ENCODE results near the gene MCU. TPM values are rescaled to one million over a fixed set of nuclear protein-coding genes. Genes with fewer than 3 reads are reported as not detected.

MCU gene
- total RNA-seq, 1 experiment from 2014 or later, result 26.8 TPM

DNA sequence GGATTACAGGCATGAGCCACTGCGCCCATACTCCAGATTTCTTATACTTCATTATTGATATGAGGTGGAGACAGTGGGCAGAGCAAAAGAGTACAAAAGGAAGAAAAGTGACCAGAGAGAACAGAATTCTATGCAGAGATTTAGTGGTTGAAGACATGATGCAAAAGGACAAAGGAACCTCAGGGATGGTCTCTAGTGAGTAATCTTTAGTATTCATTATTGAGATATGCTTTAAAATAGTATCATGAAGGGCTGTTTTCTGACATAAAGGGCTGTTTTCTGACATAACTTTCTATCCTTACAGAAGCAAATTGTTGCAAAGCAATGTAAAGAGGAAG is 120.4 kb downstream of the MCU start:
- ATAC-seq (peak; percentile 49), DNase-seq (ENCODE audit: low read depth, low spot score) (no peak)
- no peaks in the 10 kb centered on the region for H3K79me2 ChIP-seq (ENCODE audit: insufficient read depth, low read length)
- H3K4me3 ChIP-seq (replicated peaks in 1 of 2; ENCODE audit: low read depth in 1 of 2, low read length in 2 of 2), result peak overlapping the region in 1 of 2 experiments; percentile 19; a peak in 2 of 4 replicates
- RAD21 ChIA-PET (ENCODE audit: low non-redundant PET in 1 of 2, low total read pairs in 2 of 2, uncharacterized antibody in 2 of 2, unreplicated experiment in 2 of 2), result no interaction called here
- H3K4me2 ChIP-seq (ENCODE audit: low read length), result peak overlapping the region; percentile 57
- intact Hi-C loops (cut with micrococcal nuclease), result no loop called here
- no peaks in the 10 kb centered on the region for H3K9me2 ChIP-seq (ENCODE audit: insufficient read depth)
- H3K36me3 ChIP-seq (ENCODE audit: control insufficient read depth in 1 of 2, insufficient read depth in 2 of 2, low read length in 2 of 2), result no peaks in the 10 kb centered on the region
- H2AFZ ChIP-seq (ENCODE audit: low read depth, low read length, poor library complexity, severe bottlenecking), result no peak overlapping the region
- CTCF ChIA-PET, result interaction anchor here (1.1 kb wide), 1 partner anchor 21 kb away, joined by 3 read pairs; no protein-coding TSS in a partner anchor
- H3K4me1 ChIP-seq (ENCODE audit: control insufficient read depth in 1 of 2, insufficient read depth in 2 of 2, low read length in 2 of 2), result peaks cover 11 to 21% of the 10 kb centered on the region in 2 experiments
- no TSS peak for BruUV-seq (replicated peaks)
- POLR2A ChIA-PET, result no interaction called here
- no peak overlapping the region; the same call in 1 of the 2 replicates for H3K27ac ChIP-seq (ENCODE audit: low read depth, low read length)
- peak overlapping the region; percentile 9; the same call in 1 of the 2 replicates for H3K9ac ChIP-seq (ENCODE audit: low read length)
- H4K20me1 ChIP-seq (ENCODE audit: insufficient read depth), result peaks cover 4% of the 10 kb centered on the region; the same call in 1 of the 2 replicates
- no peaks in the 10 kb centered on the region for H3K9me3 ChIP-seq (ENCODE audit: control insufficient read depth in 1 of 2, insufficient read depth in 1 of 2, low read depth in 1 of 2, low read length in 2 of 2)
- TF ChIP-seq EZH2phosphoT487 (IDR thresholded peaks at IDR 0.05; ENCODE audit: borderline replicate concordance) (no peak), EGR1 (IDR thresholded peaks at IDR 0.05; ENCODE audit: low read depth) (no peak), POLR2AphosphoS5 (IDR thresholded peaks at IDR 0.05; ENCODE audit: low read depth, low read length) (no peak), FOSL1 (IDR thresholded peaks at IDR 0.05; ENCODE audit: low read depth) (no peak), SIN3A (IDR thresholded peaks at IDR 0.05; ENCODE audit: low read depth) (no peak), TCF7L2 (IDR thresholded peaks at IDR 0.05; ENCODE audit: borderline replicate concordance, extremely low read depth, insufficient read depth, insufficient read length) (no peak), CBX3 (IDR thresholded peaks at IDR 0.05; ENCODE audit: low read depth) (no peak), EZH2 (IDR thresholded peaks at IDR 0.05) (no peak), RAD21 (IDR thresholded peaks at IDR 0.05; ENCODE audit: low read depth) (no peak), YY1 (IDR thresholded peaks at IDR 0.05; ENCODE audit: extremely low read depth, insufficient replicate concordance, low read depth, low read length) (no peak), ZNF274 (IDR thresholded peaks at IDR 0.05; ENCODE audit: low read depth, low read length) (no peak), SRF (IDR thresholded peaks at IDR 0.05; ENCODE audit: low read depth) (no peak), POLR2A (IDR thresholded peaks at IDR 0.05; ENCODE audit: borderline replicate concordance, extremely low read depth, insufficient read depth, insufficient read length) (no peak), ZFX (IDR thresholded peaks at IDR 0.05) (no peak)
- TF ChIP-seq, protein P1, sequence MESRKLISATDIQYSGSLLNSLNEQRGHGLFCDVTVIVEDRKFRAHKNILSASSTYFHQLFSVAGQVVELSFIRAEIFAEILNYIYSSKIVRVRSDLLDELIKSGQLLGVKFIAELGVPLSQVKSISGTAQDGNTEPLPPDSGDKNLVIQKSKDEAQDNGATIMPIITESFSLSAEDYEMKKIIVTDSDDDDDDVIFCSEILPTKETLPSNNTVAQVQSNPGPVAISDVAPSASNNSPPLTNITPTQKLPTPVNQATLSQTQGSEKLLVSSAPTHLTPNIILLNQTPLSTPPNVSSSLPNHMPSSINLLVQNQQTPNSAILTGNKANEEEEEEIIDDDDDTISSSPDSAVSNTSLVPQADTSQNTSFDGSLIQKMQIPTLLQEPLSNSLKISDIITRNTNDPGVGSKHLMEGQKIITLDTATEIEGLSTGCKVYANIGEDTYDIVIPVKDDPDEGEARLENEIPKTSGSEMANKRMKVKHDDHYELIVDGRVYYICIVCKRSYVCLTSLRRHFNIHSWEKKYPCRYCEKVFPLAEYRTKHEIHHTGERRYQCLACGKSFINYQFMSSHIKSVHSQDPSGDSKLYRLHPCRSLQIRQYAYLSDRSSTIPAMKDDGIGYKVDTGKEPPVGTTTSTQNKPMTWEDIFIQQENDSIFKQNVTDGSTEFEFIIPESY (IDR thresholded peaks at IDR 0.05; ENCODE audit: extremely low read depth, insufficient replicate concordance, low read length), result no peak
- TF ChIP-seq, protein P2, sequence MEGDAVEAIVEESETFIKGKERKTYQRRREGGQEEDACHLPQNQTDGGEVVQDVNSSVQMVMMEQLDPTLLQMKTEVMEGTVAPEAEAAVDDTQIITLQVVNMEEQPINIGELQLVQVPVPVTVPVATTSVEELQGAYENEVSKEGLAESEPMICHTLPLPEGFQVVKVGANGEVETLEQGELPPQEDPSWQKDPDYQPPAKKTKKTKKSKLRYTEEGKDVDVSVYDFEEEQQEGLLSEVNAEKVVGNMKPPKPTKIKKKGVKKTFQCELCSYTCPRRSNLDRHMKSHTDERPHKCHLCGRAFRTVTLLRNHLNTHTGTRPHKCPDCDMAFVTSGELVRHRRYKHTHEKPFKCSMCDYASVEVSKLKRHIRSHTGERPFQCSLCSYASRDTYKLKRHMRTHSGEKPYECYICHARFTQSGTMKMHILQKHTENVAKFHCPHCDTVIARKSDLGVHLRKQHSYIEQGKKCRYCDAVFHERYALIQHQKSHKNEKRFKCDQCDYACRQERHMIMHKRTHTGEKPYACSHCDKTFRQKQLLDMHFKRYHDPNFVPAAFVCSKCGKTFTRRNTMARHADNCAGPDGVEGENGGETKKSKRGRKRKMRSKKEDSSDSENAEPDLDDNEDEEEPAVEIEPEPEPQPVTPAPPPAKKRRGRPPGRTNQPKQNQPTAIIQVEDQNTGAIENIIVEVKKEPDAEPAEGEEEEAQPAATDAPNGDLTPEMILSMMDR (IDR thresholded peaks at IDR 0.05 in 2 of 3, conservative IDR thresholded peaks at IDR 0.05 in 1 of 3; ENCODE audit: borderline replicate concordance in 1 of 3, insufficient read depth in 1 of 3, low read depth in 2 of 3, low read length in 2 of 3), result no peak
- TF ChIP-seq, protein P3, sequence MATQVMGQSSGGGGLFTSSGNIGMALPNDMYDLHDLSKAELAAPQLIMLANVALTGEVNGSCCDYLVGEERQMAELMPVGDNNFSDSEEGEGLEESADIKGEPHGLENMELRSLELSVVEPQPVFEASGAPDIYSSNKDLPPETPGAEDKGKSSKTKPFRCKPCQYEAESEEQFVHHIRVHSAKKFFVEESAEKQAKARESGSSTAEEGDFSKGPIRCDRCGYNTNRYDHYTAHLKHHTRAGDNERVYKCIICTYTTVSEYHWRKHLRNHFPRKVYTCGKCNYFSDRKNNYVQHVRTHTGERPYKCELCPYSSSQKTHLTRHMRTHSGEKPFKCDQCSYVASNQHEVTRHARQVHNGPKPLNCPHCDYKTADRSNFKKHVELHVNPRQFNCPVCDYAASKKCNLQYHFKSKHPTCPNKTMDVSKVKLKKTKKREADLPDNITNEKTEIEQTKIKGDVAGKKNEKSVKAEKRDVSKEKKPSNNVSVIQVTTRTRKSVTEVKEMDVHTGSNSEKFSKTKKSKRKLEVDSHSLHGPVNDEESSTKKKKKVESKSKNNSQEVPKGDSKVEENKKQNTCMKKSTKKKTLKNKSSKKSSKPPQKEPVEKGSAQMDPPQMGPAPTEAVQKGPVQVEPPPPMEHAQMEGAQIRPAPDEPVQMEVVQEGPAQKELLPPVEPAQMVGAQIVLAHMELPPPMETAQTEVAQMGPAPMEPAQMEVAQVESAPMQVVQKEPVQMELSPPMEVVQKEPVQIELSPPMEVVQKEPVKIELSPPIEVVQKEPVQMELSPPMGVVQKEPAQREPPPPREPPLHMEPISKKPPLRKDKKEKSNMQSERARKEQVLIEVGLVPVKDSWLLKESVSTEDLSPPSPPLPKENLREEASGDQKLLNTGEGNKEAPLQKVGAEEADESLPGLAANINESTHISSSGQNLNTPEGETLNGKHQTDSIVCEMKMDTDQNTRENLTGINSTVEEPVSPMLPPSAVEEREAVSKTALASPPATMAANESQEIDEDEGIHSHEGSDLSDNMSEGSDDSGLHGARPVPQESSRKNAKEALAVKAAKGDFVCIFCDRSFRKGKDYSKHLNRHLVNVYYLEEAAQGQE (IDR thresholded peaks at IDR 0.05; ENCODE audit: low read depth), result no peak
- TF ChIP-seq, protein P4, sequence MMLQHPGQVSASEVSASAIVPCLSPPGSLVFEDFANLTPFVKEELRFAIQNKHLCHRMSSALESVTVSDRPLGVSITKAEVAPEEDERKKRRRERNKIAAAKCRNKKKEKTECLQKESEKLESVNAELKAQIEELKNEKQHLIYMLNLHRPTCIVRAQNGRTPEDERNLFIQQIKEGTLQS (IDR thresholded peaks at IDR 0.05), result no peak
- H3K27me3 ChIP-seq (ENCODE audit: insufficient read depth, low read length), result no peaks in the 10 kb centered on the region

All from HCT116 (cell line).